Heart left ventricle (tissue), 16 donors: Measurements from ENCODE around the gene KRT8. TPM values are rescaled to one million over a fixed set of nuclear protein-coding genes. Genes with fewer than 3 reads are reported as not detected.

ENCODE experiments used
- ATAC-seq, 4 donors: fragments of 200-7000 bp; cut with Tn5 transposase; one replicate each; pipeline ENCODE4 v1.9.1; 2020 to 2022; ENCODE audit warnings: moderate library complexity in 4 of 4, mild to moderate bottlenecking in 3 of 4, moderate number of reproducible peaks in 1 of 4
- DNase-seq, 5 donors: peaks; one replicate each; pipeline ENCODE4 v3.0.0-alpha.2; 2020
- H3K27ac ChIP-seq, 12 donors: fragments of 200-600 bp; sonication (generic) in 4 of 12; one replicate each; pipeline versions ENCODE4 v1.5.0 to v1.8.0; 2016 to 2022; ENCODE audit warnings: mild to moderate bottlenecking in 2 of 12
- H3K27me3 ChIP-seq, 9 donors: fragments of 200-600 bp; sonication (generic) in 2 of 9; one replicate each; pipeline versions ENCODE4 v1.5.1 to v1.8.0; 2016 to 2022; ENCODE audit warnings: mild to moderate bottlenecking in 3 of 9
- H3K36me3 ChIP-seq, 9 donors: fragments of 200-600 bp; sonication (generic) in 2 of 9; one replicate each; pipeline versions ENCODE4 v1.5.0 to v1.8.0; 2018 to 2022; ENCODE audit warnings: mild to moderate bottlenecking in 2 of 9
- H3K4me1 ChIP-seq, 12 donors: fragments of 200-600 bp; sonication (generic) in 4 of 12; one replicate each; pipeline versions ENCODE4 v1.5.0 to v1.8.0; 2016 to 2022; ENCODE audit warnings: mild to moderate bottlenecking in 3 of 12
- H3K4me3 ChIP-seq, 12 donors: fragments of 200-600 bp; sonication (generic) in 4 of 12; one replicate each; pipeline versions ENCODE4 v1.5.0 to v1.8.0; 2017 to 2022; ENCODE audit warnings: mild to moderate bottlenecking in 9 of 12, moderate library complexity in 4 of 12
- H3K9me3 ChIP-seq, 12 donors: fragments of 200-600 bp; sonication (generic) in 4 of 12; one replicate each; pipeline versions ENCODE4 v1.5.0 to v1.8.0; 2016 to 2022; ENCODE audit warnings: mild to moderate bottlenecking in 1 of 12
- POLR2A ChIP-seq, 2 donors: fragments of 450-650 bp; IDR thresholded peaks; one replicate each; pipeline ENCODE4 v1.6.1; 2017; ENCODE audit warnings: antibody characterized with exemption in 2 of 2, mild to moderate bottlenecking in 2 of 2, moderate library complexity in 2 of 2
- WGBS, 4 donors: extraction: QIAGEN DNeasy Blood & Tissue Kit in 2 of 4; methylation state at CpG; one replicate each; pipeline versions ENCODE4 v1.1.5 to v1.1.7; 2013 to 2018; 5-methylcytosine and 5-hydroxymethylcytosine counted together
- intact Hi-C, 10 donors: fragments of 100-400 bp; cut with DNase I; formaldehyde crosslinking; loops; one replicate each; pipeline versions ENCODE4 v1.11.1 to v1.14.2; 2022
- polyA plus RNA-seq, 2 donors: library from polyadenylated mRNA; stranded (reverse); fragments of 200-250 nt; gene quantifications; one replicate each; pipeline ENCODE4 v1.2.3, GENCODE V29; 2013
- total RNA-seq, 9 donors: library from RNA; depleted of rRNA in 2 of 9; stranded (reverse); fragments of >200 nt in 2 of 9; fragmentation: NEBNext Ultra II Directional in 3 of 9; extraction: Animal tissue kit (Norgen Biotek cat#: 25700) in 3 of 9; gene quantifications; one replicate each; pipeline versions ENCODE4 v1.1.0 to v1.2.4, GENCODE V29; 2016 to 2023
- TF ChIP-seq, protein P1 (sequence below), 12 donors: fragments of 200-600 bp; sonication (generic) in 4 of 12; IDR thresholded peaks; one replicate each; pipeline versions ENCODE4 v1.5.0 to v1.8.0; 2018 to 2022; ENCODE audit warnings: antibody characterized with exemption in 12 of 12, mild to moderate bottlenecking in 5 of 12
- donor health status: ischemic (EF 13 %, LVEDD 7.1; RV severe dilation, severe dysfunction).
- donor health status: healthy with polysubstance abuse.
- donor health status: DM: no; HTN: yes; CAD: no.
- donor health status: DM: no; HTN: no; CAD: no.
- donor health status: ischemic (EF 25% LVEDD 6.9; RV normal size, moderate dysfunction).
- donor health status: ischemic (EF 25% LVEDD 5.7; RV mildly dilated, moderate dysfunction).
- donor health status: healthy.
- donor health status: DM: yes; HTN: yes; CAD: no.
- donor health status: ischemic (EF 35%, LVEDD 5.7; RV mildly dilated, moderate dysfunction).
- donor health status: nonischemic (EF 11% LVEDD 7.7; RV severe dilation, severe dysfunction).
- donor health status: DM: yes; HTN: yes; CAD: no.
- donor health status: PGD.
- donor health status: ischemic (EF 29% LVEDD 5.4; RV normal size, mild dysfunction).
- donor health status: nonischemic (EF 23%, LVEDD 6.1; RV moderate dilation, normal function).

The KRT8 gene
- total and polyA plus RNA-seq, 11 donors: 79.9 to 227 (median 127) TPM

DNA sequence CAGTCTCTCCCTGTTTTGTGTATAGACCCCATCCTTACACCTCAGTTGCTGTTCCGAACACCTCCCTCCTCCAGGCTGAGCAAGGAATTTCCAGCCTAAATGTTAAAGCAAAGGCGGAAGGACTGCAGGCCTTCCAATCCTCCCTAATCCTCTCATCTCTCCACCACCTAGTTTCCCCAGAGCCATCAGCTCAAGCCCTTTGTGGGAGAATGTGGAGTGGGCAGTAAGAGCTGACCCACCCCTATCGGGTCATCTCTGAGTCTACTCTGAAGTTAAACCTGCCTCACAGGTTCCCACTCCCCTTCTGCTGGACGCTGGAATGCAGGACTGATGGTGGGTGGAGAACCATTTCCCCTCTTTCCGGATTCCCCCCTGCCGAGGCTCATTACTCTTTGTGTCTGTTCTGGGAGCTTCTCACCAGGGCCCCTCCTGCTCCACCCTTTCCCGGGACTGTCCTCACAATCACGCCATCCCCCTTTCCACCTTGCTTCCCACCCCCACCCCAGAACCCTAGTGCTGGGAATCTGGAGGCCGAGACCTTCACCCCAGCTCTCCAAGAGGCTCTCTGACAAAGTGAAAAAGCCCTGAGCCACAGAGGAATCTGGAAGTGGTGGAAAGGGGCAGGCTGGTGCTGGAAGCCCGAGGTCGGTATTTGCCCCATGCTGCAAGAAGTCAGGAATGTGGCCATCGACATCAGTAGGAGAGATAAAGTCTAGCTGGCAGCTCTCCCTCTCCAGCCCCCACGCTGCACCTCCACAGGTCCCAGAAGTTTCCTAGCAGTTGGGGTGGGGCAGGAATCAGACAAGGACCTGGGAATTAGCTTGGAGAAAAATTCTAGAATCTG, 40.7 kb upstream of the KRT8 start:
- Histone ChIP-seq H3K27ac (no peak overlapping the region), H3K36me3 (no peaks in the 10 kb centered on the region), H3K4me3 (no peak overlapping the region), H3K9me3 (no peaks in the 10 kb centered on the region), H3K27me3 (peaks cover 0 to 16% (median 6%) of the 10 kb centered on the region in 9 donors), H3K4me1 (peaks cover 0 to 19% (median 2%) of the 10 kb centered on the region in 12 donors)
- ATAC-seq (no peak), DNase-seq (no peak)
- intact Hi-C loops: no loop called here
- TF ChIP-seq, protein P1, sequence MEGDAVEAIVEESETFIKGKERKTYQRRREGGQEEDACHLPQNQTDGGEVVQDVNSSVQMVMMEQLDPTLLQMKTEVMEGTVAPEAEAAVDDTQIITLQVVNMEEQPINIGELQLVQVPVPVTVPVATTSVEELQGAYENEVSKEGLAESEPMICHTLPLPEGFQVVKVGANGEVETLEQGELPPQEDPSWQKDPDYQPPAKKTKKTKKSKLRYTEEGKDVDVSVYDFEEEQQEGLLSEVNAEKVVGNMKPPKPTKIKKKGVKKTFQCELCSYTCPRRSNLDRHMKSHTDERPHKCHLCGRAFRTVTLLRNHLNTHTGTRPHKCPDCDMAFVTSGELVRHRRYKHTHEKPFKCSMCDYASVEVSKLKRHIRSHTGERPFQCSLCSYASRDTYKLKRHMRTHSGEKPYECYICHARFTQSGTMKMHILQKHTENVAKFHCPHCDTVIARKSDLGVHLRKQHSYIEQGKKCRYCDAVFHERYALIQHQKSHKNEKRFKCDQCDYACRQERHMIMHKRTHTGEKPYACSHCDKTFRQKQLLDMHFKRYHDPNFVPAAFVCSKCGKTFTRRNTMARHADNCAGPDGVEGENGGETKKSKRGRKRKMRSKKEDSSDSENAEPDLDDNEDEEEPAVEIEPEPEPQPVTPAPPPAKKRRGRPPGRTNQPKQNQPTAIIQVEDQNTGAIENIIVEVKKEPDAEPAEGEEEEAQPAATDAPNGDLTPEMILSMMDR (IDR thresholded peaks at IDR 0.05): no peak
- no peak for TF ChIP-seq POLR2A (IDR thresholded peaks at IDR 0.05)
- WGBS, 4 donors: 45 to 50% (median 48%) methylated on average over 13 of the region's 13 CpGs

DNA sequence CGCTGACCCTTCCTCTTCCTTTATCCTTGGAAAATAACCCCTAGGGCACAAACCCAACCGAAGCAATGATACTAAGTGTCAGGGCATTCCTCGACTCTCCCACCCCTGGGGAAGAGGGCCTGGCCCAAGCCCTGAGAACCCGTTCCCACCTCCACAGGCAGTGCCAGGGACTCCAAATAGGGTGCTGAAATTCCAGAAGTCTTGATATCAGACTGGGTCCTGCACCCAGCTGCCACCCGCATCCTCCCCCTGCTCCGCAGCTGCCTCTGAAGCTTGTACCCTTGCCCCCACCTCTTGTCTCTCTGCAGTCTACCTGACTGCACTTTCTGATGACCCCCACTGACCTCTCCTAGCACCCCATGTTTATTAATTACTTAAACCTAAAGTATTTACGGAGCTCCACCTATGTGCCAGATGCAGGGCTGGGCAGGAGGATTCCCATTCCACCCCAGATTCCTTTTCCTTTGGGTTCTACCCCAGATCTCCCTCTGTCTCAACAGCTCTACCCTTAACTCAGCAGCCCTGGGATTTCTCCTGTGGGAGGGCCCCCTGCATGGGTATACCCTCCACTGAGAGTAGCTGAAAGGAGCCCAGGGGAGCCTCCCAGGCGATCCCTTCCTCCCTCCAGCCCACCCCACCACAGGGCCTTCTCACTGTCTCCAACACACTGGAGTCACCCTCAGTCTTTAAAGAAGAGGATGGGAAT, 40.0 kb upstream of the KRT8 start:
- no peak for ATAC-seq

DNA sequence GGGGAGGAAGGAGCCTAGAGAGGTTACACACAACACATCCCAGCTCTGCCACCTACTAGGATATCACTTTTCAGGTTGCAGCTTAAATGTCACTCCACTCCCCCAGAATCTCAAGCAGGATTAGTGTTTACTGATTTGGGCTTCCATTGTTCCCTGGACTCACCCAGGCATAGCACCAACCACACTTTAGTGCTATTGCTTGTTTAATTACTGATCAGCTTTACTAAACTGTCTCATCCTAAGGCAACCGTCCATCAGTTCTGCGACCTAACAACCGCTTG, 38.0 kb upstream of the KRT8 start:
- H3K27ac ChIP-seq: no peak overlapping the region
- WGBS, 4 donors: 89 to 96% (median 93%) methylated on average over 3 of the region's 3 CpGs
- no peak for TF ChIP-seq POLR2A (IDR thresholded peaks at IDR 0.05)
- TF ChIP-seq, protein P1 (IDR thresholded peaks at IDR 0.05): no peak
- peaks cover 0 to 10% (median 0%) of the 10 kb centered on the region in 12 donors for H3K4me1 ChIP-seq
- ATAC-seq (no peak), DNase-seq (no peak)
- no peaks in the 10 kb centered on the region for H3K27me3 ChIP-seq
- H3K4me3 ChIP-seq: no peak overlapping the region
- no peaks in the 10 kb centered on the region for H3K36me3 ChIP-seq
- intact Hi-C loops: no loop called here
- peaks cover 0 to 9% (median 0%) of the 10 kb centered on the region in 12 donors for H3K9me3 ChIP-seq

More for the DNA sequence above, 40.0 kb upstream of the KRT8 start:
- Histone ChIP-seq H3K4me3 (no peak overlapping the region), H3K36me3 (no peaks in the 10 kb centered on the region), H3K27me3 (peaks cover 0 to 14% (median 6%) of the 10 kb centered on the region in 9 donors), H3K27ac (no peak overlapping the region), H3K4me1 (peaks cover 0 to 19% (median 2%) of the 10 kb centered on the region in 12 donors), H3K9me3 (peaks cover 0 to 4% (median 0%) of the 10 kb centered on the region in 12 donors)
- intact Hi-C loops: no loop called here
- DNase-seq: no peak
- TF ChIP-seq, protein P1 (IDR thresholded peaks at IDR 0.05): no peak
- no peak for TF ChIP-seq POLR2A (IDR thresholded peaks at IDR 0.05)
- WGBS, 4 donors: 86 to 92% (median 91%) methylated on average over 8 of the region's 8 CpGs
